ENCODE measurements around the gene OR2F2.

Gene OR2F2

DNA sequence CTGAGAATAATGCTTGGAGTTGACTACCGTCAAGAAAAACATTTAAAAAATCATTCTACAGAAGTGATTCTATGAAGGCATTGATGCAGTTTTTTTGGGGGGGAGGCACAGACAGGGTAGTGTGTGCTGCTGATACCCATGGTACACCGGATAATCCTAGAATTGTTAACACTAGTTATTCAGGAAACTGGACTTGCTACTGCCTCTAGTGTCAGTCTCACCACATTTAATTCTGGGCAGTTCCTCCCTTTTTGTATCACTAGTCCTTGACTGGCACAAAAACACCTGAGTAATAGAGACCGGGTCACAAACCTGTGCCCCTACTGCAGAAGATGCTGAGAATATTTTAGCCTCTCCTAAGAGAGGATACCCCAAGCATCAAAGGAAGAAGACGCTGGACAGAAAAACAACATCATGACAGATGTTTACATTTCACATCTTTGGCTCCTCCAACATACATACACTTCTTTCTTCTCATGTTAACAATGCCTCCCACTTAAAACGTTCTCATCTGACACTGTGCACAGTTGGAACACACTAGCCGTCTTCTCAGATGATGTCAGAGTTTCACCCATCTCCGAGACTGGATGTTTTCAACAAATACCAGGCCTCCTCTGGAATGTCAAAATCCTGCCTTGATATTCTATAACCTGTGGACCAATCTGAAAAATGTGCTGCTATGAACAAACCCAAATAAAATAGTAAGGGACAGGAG lies 19.9 kb upstream of the OR2F2 start:
- no peak for DNase-seq

DNA sequence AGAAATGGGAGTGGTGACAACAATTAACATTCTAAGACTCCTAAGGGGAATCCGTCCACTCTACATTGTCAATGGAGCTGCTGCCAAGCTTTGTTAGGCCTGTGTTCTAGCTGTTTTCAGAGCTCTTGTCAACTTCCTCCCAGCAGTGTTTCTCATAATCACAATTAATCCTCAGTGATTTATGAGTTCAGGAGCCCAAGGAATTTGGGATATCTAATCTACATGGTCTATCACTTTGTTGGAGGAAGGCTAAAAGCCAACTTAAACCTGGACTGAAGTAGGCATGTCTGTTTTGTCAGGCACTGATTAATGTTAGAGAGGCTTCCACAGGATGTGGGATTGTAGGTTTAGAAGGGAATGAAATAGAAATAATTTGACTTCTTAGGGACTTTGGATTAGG lies 10.2 kb upstream of the OR2F2 start:
- DNase-seq: no peak

DNA sequence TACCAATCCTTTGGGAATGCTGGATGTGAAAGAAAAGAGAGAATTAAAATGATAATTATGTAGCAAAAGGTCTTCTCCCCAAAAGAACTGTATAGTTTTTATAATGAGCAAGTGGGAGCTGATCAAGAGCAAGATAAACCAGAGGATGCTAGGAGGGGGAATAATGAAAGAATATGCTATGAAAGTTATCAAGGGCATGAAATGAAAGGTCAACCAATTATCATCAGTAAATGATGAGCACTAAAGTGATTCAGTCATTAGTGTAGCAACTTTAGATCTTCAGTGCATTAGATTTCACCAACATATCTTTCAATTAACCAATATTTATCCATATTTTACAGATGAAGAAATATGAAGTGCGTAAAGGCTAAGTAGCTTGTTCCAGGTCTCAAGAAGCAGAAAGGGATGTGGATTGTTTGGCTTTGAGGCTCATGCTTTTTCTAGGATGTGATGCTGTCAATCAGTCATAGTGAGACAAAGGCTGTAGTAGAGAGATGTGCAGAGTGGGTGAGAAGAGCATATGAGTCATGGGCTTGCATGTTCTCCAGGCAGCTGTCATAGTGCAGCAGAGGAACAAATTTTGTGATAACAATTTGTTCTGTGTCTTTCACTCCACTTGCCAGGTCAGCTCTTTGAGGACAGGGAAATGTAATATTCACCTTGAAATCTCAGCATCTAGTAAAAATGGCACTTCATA lies 5.7 kb upstream of the OR2F2 start:
- DNase-seq: no peak

DNA sequence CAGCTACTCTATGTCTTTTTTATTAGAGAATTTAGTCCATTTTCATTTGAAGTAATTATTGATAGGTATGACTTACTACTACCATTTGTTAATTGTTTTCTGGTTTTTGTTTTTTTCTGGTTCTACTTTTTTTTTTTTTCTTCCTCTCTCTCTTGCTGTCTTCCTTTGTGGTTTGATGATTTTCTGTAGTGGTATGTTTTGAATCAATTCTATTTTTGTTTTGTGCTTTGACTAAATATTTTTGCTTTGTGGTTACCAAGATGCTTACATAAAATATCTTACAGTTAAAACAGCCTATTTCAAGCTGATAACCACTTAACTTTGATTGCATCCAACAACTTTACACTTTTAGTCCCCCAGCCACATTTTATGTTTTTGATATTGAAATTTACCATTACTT lies 3.3 kb upstream of the OR2F2 start:
- DNase-seq: no peak

DNA sequence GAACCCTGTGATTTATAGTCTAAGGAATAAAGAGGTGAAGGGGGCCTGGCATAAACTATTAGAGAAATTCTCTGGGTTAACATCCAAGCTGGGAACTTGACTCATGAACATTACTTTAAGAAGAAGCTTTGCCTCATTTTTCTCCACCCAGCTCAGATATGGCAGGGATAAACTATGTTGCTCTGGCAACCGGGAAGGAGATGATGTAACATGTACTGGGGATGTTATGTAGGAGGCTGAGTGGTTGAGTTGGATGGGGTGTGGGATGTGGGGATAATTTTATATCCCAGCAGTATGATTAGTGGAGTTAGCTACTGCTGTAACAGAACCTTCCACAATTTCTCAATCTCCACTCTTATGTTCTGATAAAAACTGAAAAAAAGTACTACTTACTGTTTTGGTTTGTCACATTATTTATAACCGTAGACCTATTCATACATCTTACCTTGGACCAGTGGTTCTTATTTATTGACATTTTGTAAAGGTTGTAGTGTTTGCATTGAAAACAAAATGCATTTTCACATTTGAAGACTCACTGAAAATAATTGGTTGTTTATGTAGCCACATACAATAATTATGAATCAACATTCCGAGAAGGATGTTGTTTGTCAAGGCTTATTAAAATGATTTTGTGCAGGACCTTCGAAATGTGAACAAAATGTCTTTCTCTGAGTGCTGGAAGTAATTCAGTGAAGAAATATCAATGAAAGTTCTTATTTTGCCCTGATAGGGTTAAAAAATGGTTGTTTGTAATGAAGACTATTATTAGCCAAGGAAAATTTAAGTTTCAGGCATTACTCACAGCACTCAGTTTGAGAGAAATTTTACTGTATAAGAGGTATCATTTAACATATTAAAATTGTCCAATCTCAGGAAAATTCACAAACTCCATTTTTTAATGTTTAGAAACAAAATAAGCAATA lies 1.3 kb downstream of the OR2F2 start:
- DNase-seq: no peak

DNA sequence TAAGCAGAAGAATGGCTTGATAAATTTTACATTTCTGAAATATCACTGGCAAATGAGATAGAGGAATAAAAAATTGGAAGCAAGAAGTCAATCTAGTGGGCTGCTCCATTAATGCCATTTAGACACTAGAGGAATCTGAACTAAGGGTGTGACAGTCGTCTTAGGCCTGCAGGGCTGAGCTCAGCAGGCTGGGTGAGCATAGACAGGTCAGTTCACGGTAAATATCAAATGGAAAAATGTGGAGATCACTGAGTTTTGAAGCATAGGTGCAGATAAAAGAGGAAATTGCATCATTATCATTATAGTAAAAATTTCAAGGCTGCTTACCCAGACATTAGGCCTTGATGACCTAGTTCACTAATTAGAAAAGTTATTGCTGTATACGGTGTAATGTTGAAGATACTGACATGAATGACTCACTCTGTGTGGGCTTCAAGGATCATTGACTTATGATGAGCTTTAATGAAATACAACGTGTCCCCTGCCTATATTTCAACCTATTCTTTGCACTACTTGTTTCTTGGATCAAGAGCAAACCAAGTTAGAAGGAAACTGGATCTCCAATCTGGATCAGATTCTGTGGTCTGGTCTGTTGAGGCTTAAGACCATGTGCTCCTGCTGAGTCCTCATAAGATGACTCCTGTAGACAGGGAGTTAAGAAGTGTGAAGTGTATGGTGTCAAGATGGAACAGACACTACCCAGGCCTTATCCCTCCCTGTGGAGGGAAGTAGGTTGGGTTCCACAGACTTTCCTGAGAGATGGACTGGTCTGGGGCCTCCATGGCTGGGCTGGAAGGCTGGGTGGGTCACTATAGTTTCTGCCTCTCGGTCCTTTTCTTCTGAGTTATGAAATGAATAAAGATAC lies 3.6 kb downstream of the OR2F2 start:
- DNase-seq: no peak

DNA sequence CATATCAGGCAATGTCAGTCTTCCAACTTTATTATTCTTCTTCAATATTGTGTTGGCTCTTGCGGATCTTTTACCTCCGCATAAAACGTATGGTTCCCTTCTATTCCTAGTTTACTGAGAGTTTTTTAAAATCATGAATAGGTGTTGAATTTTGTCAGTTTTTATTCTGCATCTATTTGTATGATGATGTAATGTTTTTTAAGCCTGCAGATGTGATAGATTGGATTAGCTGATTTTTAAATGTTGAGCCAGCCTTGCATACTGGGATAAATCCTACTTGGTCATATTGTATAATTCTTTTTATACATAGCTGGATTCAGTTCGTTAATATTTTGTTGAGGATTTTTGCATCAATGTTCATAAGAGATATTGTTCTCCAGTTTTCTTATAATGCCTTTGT lies 10.4 kb downstream of the OR2F2 start:
- DNase-seq: no peak

DNA sequence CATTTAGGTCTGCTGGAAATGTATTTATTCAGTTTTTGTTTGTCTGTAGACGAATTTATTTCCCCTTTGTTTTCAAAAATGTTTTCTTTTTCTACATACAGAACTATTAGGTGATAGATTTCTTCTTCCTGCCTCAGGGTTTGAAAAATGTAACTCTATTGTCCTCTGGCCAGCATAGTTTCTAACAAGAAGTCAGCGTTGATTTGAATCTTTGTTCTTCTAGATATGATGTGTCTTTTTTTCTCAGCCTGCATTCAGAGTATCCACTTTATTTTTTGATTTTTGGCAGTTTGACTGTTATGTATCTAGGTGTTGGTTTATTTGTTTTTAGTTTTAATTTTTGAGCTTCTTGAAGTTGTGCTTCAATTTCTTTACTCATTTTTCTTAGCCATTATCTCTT lies 12.1 kb downstream of the OR2F2 start:
- no peak for DNase-seq

DNA sequence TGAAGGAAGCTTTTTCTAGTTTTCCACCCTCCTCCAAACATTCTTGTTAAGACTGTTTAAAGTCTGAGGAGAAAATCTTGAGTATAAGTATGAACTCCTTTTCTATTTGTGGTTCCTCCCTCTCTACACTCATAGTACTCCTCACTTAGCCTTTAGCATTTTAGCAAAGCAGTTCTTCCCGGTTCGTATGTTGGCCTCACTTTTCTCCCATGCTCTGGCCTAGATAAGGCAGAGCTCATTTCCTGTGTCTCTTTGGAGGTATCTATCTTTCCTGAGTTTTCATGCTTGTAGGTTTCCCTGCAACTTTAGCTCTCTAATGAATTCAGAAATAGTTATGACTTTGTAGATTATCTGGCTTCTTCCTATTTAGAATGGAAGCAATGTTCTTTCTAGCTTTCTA lies 13.7 kb downstream of the OR2F2 start:
- no peak for DNase-seq

DNA sequence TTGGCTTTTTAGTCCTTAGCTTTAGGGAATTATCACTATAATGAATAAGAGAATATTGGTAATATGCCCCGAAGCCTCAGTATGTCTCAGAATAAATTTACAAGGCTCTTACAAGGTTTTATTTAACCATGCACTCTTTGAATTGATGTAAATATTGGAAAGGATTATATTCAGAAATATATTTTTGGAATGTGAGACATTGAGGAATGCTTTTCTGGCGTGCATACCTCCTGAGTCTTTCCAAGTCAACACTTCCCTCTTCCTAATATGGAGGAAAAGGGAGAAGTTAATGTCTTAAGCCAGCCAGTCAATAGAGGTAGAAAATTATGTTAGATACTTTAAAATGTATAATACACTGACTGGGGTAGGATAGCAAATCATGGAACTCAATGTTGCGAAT lies 18.4 kb downstream of the OR2F2 start:
- DNase-seq: no peak

DNA sequence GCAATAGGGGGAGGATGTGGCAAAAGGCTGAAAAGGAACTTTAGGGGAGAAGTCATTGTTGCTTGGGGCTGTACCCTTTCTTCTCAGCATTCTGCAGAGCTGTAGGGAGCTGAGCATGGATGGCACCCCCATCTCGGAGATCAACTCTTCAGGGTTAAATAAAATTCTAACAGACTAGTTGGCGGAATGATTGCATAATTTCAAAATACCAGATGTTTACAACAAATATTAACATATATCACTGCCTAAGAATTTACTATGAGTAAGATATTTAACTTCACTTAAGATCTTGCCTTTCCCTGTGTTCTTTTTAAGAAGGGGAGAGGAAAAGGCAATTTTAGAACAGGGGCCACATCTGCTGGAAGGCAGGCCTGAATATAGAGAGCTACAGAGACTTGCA lies 19.1 kb downstream of the OR2F2 start:
- no peak for DNase-seq

DNA sequence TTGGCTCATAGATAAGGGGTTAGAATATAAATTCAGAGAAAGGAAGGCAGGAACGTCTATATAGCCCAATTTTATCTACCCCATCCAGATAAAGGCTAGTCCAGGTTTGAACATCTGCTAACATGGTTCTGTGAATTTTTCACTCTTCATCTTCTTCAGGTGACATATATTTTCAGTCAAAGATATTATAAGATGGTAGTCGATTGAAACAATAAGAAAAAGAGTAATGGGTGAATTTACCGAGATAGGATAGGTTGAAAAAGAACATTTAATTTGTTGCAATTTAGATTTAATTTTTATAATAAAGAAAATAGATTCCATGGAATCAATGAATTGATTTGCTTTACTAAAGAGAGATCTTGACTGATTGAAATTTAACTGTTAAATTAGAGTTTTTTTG lies 19.5 kb downstream of the OR2F2 start, which contains the start of gene OR2F1:
Gene OR2F1 (plus strand): TSS at position 301 of the 400 bp plus-strand sequence. CDS start 5,127 bp downstream, outside the sequence.
- no peak for DNase-seq

DNA sequence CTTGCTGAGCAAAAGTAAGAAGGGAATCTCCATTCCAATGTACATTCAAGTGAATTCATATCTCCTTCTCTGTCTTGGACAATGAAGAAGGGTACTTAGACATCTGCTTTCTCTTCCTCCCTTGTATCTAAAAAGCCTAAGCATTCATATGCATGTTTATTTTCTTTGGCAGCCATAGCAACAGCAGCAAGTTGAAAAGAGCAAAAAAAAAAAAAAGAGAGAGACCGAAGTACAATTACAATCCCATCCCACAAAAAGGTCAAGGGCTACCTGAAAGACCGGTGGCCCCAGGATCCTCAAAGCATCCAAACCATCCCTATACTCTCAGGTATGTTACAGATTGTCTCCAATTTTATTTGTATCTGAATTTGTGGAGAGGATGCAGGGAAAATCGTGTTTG lies 23.7 kb downstream of the OR2F2 start:
- no peak for DNase-seq

DNA sequence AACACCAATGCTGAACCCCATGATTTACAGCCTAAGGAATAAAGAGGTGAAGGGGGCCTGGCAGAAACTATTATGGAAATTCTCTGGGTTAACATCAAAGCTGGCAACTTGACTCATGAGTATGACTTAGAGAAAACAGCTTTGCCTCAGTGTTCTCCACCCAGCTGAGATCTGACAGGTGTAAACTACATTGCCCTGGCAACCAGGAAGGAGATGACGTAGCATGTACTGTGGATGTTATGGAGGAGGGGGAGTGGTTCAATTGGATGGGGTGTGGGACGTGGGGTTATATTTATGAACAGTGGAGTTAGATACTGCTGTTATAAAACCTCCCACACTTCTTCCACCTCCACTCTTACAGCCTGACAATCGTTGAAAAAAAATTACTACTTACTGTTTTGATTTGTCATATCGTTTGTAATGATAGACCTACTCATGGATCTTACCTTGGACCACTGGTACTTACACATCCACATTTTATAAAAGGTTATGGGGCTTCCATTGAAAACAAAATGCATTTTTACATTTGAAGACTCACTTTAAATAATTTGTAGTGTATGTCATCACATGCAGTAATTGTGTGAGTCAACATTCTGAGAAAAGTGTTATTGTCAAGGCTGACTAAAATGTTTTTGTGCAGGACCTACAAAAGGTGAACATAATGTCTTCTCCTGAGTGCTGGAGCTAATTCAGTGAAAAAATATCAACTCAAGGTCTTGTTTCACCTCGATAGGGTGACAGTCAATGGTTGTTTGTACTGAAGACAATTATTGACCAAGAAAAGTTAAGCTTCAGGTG lies 26.0 kb downstream of the OR2F2 start:
- no peak for DNase-seq

DNA sequence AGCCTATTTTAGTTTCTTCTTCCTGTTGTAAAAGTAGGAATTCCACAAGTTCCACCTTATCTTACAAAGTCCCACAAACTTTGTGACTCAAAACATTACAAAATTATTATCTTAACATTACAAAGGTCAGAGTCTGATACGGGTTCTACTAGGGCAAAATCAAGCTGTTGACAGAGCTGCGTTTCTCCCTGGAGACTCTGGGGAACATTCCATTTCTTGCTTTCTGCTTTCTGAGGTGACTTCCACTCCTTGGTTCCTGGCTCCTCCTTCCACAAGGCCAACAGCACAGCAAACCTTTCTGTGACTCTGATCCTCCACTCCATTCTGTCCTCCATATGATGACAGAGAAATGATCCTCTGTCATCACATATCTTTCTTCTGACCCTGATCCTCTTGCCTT lies 30.2 kb downstream of the OR2F2 start:
- DNase-seq: no peak

DNA sequence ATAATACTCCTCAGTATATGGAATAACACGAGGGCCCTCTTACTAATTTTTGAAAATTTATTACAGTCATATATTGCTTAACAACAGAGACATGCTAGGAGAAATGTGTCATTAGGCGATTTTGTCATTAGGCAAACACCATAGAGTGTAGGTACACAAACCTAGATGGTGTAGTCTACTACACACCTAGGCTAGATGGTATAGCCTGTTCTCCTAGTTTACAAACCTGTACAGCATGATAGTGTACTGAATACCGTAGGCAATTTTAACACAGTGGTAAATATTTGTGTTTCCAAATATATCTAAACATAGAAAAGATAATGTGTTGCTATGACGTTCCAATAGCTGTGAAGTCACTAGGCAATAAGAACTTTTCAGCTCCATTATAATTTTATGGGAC lies 32.4 kb downstream of the OR2F2 start:
- no peak for DNase-seq

DNA sequence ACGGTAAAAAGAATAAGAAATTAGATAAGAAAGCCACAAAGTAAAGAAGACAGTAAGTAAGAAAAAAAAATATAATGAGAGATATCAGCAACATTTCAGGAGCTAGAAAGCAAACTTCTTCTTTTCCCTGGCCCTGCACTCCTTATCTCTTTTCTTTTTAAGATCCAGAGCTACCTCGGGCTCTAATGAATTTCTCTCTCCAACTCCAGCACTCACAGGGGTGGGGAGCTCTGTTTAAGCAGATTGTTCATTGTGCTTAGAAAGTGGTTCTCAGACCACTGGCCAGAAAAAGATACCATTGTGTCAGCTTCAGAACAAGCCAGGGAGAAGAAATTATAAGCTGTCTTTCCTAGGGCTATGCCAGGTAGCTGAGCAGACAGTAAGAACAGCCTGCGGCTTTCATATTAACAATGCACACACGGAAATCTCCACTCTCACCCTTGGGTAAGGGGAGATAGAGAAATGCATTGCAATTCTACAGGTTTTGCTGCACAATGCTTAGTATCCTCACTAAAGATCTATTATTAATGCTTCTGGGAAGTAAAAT lies 38.9 kb downstream of the OR2F2 start:
- DNase-seq: no peak

DNA sequence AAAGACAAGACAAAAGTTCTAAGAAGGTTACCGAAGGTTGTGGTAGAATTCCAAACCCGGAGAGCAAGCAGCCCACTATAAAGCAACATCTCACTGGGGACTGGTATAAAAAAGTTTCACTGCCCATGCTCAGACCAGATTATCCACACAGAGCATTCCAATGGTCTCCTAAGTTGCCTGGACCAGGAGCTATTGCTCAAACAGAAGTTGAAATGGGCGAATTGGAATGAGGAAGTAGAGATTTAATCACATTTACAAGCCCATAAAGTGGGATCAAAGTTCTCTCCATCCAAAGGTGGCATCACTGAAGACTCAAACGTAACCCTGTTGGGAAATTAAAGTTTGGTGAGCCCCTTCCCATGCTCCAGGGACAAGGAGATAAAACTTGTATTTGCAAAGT lies 39.4 kb downstream of the OR2F2 start:
- no peak for DNase-seq

DNA sequence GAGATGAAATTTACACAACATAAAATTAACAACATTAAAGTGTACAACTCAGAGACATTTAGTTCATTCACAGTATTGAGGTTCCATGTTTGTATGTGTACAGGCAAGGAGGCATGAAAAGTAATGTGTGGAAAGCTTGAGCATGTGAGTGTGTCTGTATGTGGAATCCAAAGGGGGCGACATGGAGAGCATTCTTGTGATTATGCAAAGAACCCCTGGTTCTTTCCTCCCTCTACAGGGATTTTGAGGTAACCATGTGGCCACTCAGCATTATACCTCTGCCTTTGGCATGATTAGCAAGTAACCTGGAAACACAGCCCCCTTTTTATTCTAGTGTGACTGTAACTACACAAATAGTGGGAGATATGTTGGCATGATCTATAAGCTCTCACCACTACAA lies 40.6 kb downstream of the OR2F2 start:
- no peak for DNase-seq

DNA sequence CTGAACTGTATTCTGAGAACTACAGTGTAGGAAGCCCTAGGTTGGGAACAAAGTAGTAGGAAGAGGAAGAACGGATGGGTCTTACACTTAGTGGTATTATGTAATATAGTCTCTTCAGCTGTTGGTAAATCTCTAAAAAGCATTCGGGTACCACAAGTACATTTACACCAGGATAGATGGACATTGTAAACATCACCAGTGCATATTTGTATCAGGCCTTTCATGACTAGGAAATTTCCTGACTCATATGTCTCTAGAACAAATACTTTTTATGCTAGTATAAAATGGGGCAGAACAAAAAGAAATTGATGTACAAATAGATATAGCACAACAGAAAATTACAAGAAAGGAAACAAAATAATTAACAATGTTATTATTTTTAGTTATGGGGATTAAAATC lies 43.6 kb downstream of the OR2F2 start:
- DNase-seq: no peak

DNA sequence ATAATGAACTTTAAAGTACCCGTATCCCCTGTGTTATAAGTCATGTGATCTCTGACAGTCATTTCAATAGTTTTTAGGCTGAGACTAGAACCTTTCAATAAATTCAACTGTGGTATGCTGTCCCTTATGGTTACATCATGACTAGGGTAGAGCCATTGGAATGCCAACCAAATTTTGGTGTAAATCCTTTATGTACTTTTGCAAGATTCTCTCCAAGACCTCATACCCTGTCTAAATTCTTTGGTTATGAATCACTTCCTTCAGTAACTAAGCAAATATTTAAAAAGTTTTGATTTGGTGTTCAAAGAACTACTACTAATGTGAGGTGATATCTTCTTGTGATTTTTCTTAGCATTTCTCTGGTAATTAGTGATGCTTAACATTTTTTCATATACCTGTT lies 44.3 kb downstream of the OR2F2 start:
- no peak for DNase-seq

DNA sequence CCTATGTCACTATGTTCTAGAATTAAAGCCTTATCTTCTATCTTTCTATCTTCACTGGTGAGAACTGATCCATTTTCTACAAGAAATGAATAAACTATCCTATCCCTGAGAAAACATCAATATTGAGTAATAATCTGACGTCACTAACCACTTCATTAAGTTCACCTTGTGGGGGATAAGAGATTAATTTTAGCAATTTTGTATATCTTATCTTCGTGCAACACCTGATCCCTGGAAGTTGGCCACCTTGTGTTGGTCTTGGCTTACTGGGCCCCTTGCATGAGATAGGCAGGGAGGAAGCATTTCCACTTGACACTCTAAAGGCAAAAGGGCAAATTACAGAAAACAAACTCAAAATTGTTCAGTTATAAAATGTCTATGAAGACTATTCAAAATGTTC lies 45.0 kb downstream of the OR2F2 start:
- no peak for DNase-seq

Measured in NCI-H1092 treated with DMSO at 0.1 percent for 48 hours (cell line).